IMR-90 (cell line): ENCODE measurements around the gene LZIC. TPM values are rescaled to one million over a fixed set of nuclear protein-coding genes. Genes with fewer than 3 reads are reported as not detected.

ENCODE experiments used
- microRNA-seq, 2 experiments: library from miRNA; stranded (forward) in 1 of 2; unstranded in 1 of 2; fragments of 10-50 nt in 1 of 2; fragments of <30 nt in 1 of 2; gene quantifications in 1 of 2; microRNA quantifications in 1 of 2; one replicate each; pipeline versions ENCODE3 to v1.1.0; 2013 to 2020; ENCODE audit not compliant: insufficient read depth in 1 of 2, insufficient read length in 1 of 2, unreplicated experiment in 1 of 2
- polyA plus RNA-seq, 3 experiments: library from polyadenylated mRNA; depleted of rRNA; stranded (reverse); fragments of >200 nt; gene quantifications; 2 replicates each; pipeline ENCODE4 v1.2.3, GENCODE V29; 2012; ENCODE audit warnings: low replicate concordance in 1 of 3
- small RNA-seq, 5 experiments: library from RNA; depleted of rRNA; stranded (forward); fragments of <200 nt; gene quantifications; one replicate each; pipeline ENCODE3, GENCODE V24; 2012
- total RNA-seq: library from RNA; depleted of rRNA; stranded (reverse); fragments of >200 nt; gene quantifications from 2 replicates; pipeline ENCODE4 v1.2.3, GENCODE V29; 2012; rRNA removed

Gene LZIC
- total and polyA plus RNA-seq, 2 of the 4 experiments (the other 2 are of a cell fraction): 11.6 to 19.0 TPM

Small RNA genes within 50 kb of the gene (microRNA-seq; reads per million reads assigned to microRNA genes)
- gene MIR5697: 0 to 0.37 reads per million in 2 experiments

Small RNA genes within 50 kb of the gene (small RNA-seq; reads per million reads assigned to genes)
- 0 to 12.7 (median 0.57) reads per million in 5 experiments for gene MIR5697

Other genes with a start within 250 kb of the LZIC start
- 30.1 and 31.9 TPM in 2 replicates for gene CLSTN1, start 119.4 kb downstream of the LZIC start, total RNA-seq
- 55.0 and 72.2 TPM in 2 replicates for gene CLSTN1, start 119.4 kb downstream of the LZIC start, polyA plus RNA-seq (2012; rRNA removed)
- gene CTNNBIP1, start 33.1 kb downstream of the LZIC start, total RNA-seq: 24.7 and 41.9 TPM in 2 replicates
- 28.4 and 28.5 TPM in 2 replicates for gene CTNNBIP1, start 33.1 kb downstream of the LZIC start, polyA plus RNA-seq (2012; rRNA removed)
- 11.7 and 11.9 TPM in 2 replicates for gene NMNAT1, start 84 bp upstream of the LZIC start, total RNA-seq
- gene NMNAT1, start 84 bp upstream of the LZIC start, polyA plus RNA-seq (2012; rRNA removed): 7.8 and 9.1 TPM in 2 replicates
- gene RBP7, start 53.8 kb upstream of the LZIC start, total RNA-seq: not detected in 2 replicates
- 0.17 and 0.29 TPM in 2 replicates for gene RBP7, start 53.8 kb upstream of the LZIC start, polyA plus RNA-seq (2012; rRNA removed)
- gene UBE4B, start 89.6 kb upstream of the LZIC start, total RNA-seq: 39.3 and 41.9 TPM in 2 replicates
- 24.6 and 26.5 TPM in 2 replicates for gene UBE4B, start 89.6 kb upstream of the LZIC start, polyA plus RNA-seq (2012; rRNA removed)